Mesendoderm (in vitro differentiated cells): ENCODE measurements around the gene HTR2A. TPM values are rescaled to one million over a fixed set of nuclear protein-coding genes. Genes with fewer than 3 reads are reported as not detected.
A peak's percentile ranks its signal among the peaks of the same experiment; 100 is the strongest.

ENCODE experiments used
- DNase-seq: peaks from one replicate; pipeline ENCODE4 v3.0.0; 2013
- H2AK5ac ChIP-seq: 2 replicates; pipeline ENCODE4 v1.6.1; 2013; ENCODE audit warnings: low read length, inconsistent platforms
- H2BK120ac ChIP-seq: 2 replicates; pipeline ENCODE4 v1.6.1; 2013; ENCODE audit warnings: low read depth, mild to moderate bottlenecking, low read length, moderate library complexity, mixed read lengths
- H2BK15ac ChIP-seq: replicated peaks from 2 replicates; pipeline ENCODE4 v1.6.1; 2013; ENCODE audit warnings: low read depth, mild to moderate bottlenecking, moderate library complexity
- H2BK5ac ChIP-seq: 2 replicates; pipeline ENCODE4 v1.6.1; 2013; ENCODE audit warnings: low read length, inconsistent platforms
- H3K18ac ChIP-seq: 2 replicates; pipeline ENCODE4 v1.6.1; 2013; ENCODE audit warnings: mild to moderate bottlenecking, low read length, mixed read lengths
- H3K23ac ChIP-seq: one replicate; pipeline ENCODE4 v1.6.1; 2013; ENCODE audit warnings: low read length
- H3K27ac ChIP-seq: 2 replicates; pipeline ENCODE4 v1.5.1; 2013; ENCODE audit warnings: low read depth, mild to moderate bottlenecking, inconsistent platforms, low read length, moderate library complexity
- H3K27me3 ChIP-seq: 2 replicates; pipeline ENCODE4 v1.6.1; 2013; ENCODE audit warnings: low read length, control low read depth, mild to moderate bottlenecking, inconsistent platforms; ENCODE audit not compliant: insufficient read depth, poor library complexity
- H3K36me3 ChIP-seq: 2 replicates; pipeline ENCODE4 v1.6.1; 2013; ENCODE audit warnings: low read length, inconsistent platforms; ENCODE audit not compliant: control insufficient read depth, insufficient read depth
- H3K4ac ChIP-seq: one replicate; pipeline ENCODE4 v1.6.1; 2013; ENCODE audit warnings: low read depth, mild to moderate bottlenecking, low read length, moderate library complexity
- H3K4me1 ChIP-seq: 2 replicates; pipeline ENCODE4 v1.6.1; 2013; ENCODE audit warnings: low read depth, low read length, inconsistent platforms; ENCODE audit not compliant: control insufficient read depth
- H3K4me2 ChIP-seq: 2 replicates; pipeline ENCODE4 v1.6.1; 2013; ENCODE audit warnings: low read length
- H3K4me3 ChIP-seq: 2 replicates; pipeline ENCODE4 v1.5.1; 2013; ENCODE audit warnings: mild to moderate bottlenecking, low read length
- H3K56ac ChIP-seq: one replicate; pipeline ENCODE4 v1.6.1; 2013; ENCODE audit warnings: low read length
- H3K79me1 ChIP-seq: 2 replicates; pipeline ENCODE4 v1.6.1; 2013; ENCODE audit warnings: low read length, inconsistent platforms
- H3K79me2 ChIP-seq: 2 replicates; pipeline ENCODE4 v1.6.1; 2013; ENCODE audit warnings: mild to moderate bottlenecking, low read length; ENCODE audit not compliant: control insufficient read depth, insufficient read depth
- H3K9ac ChIP-seq: 2 replicates; pipeline ENCODE4 v1.6.1; 2013; ENCODE audit warnings: low read length, inconsistent platforms
- H4K5ac ChIP-seq: one replicate; pipeline ENCODE4 v1.6.1; 2013; ENCODE audit warnings: low read length
- H4K8ac ChIP-seq: one replicate; pipeline ENCODE4 v1.6.1; 2013; ENCODE audit warnings: low read depth, mild to moderate bottlenecking, control low read depth, low read length, moderate library complexity
- WGBS: extraction: QIAGEN DNeasy Blood & Tissue Kit; methylation state at CpG from one replicate; pipeline ENCODE4 v1.1.7; 2013; ENCODE audit warnings: low lambda C conversion rate, missing lambda C conversion rate; ENCODE audit not compliant: insufficient coverage; ENCODE audit errors: extremely low coverage; 5-methylcytosine and 5-hydroxymethylcytosine counted together
- polyA plus RNA-seq, 2 experiments: library from polyadenylated mRNA; stranded (reverse); fragments of 200-250 nt; gene quantifications; one replicate each; pipeline ENCODE4 v1.2.3, GENCODE V29; 2013

The HTR2A gene
- polyA plus RNA-seq (2013, experiment 1 of 2), result not detected
- not detected for polyA plus RNA-seq (2013, experiment 2 of 2)

DNA sequence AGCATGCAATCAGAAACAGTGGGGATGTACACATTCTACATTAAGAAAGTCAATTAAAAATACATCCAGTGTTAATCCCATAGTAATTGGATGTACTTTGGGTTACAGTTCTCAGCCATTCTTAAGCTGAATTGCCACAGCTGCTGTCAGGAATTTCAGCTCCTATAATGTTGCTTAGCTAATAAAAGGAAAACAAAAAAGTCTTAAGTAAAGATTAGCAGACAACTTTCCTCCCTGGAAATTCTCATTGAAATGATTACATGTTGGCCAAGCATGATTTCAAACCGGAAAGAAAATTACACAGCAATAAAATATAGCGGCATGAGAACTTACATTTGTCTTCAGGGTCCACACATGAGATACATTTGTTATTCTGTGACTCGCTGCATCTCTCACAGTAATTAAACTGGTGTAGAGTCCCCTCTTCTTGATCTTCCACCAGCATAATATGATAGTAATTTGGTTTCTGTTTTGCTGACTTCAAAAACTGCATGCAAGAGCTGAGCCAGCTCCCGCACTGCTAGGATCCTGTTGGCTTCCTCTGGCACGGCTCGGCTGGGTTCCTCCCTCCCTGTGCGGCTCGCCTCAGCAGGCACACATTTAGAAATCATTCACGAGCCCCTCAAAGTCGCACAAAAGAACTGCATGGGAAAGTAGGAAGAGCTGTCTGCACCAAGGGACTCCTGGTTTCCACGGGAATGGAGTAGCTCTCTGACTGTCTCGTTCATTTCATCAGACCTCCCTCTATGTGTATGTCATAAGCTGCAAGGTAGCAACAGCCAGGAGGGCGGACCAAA lies at the start of gene HTR2A:
Gene HTR2A (minus strand): TSS at position 713 of the 797 bp plus-strand sequence. CDS start 1,147 bp downstream, outside the sequence.
- no peak within 1 kb of the TSS for H2BK5ac ChIP-seq
- no peaks in the 10 kb centered on the region for H3K79me1 ChIP-seq
- no peak within 1 kb of the TSS for H3K23ac ChIP-seq
- H3K27ac ChIP-seq, result no peak within 1 kb of the TSS
- no peak within 1 kb of the TSS for H2AK5ac ChIP-seq
- no peaks in the 10 kb centered on the region for H3K36me3 ChIP-seq
- H2BK15ac ChIP-seq, result no peak within 1 kb of the TSS
- no peak within 1 kb of the TSS for H3K4ac ChIP-seq
- no peak within 1 kb of the TSS for H3K56ac ChIP-seq
- H4K8ac ChIP-seq, result no peak within 1 kb of the TSS
- no peak within 1 kb of the TSS for H3K9ac ChIP-seq
- no peak within 1 kb of the TSS for H3K4me2 ChIP-seq
- H3K4me1 ChIP-seq, result peaks cover 3% of the 10 kb centered on the region
- H2BK120ac ChIP-seq, result no peak within 1 kb of the TSS
- H4K5ac ChIP-seq, result no peak within 1 kb of the TSS
- no peaks in the 10 kb centered on the region for H3K27me3 ChIP-seq
- DNase-seq, result no peak
- no peaks in the 10 kb centered on the region for H3K79me2 ChIP-seq
- H3K4me3 ChIP-seq, result no peak within 1 kb of the TSS
- no peak within 1 kb of the TSS for H3K18ac ChIP-seq
- no CpG with 5 or more reads among the region's 13 CpGs for WGBS

DNA sequence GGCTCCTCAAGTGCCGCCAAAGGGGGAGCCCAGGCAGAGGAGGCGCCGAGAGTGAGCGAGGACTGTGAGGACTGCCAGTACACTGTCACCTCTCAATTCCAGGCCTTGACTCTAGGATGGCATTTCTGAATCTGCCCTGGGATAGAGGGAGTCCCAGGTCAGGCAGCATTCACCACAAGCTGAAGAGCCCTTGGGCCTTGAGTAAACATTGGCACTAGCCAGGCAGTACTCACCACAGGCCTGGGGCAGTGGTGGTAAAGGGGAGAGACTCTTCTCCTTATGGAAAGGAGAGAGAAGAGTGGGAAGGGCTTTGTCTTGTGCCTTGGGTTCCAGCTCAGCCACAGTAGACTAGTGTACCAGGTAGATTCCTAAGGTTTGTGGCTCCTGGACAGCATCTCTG lies 39.7 kb upstream of the HTR2A start:
- no CpG with 5 or more reads among the region's 4 CpGs for WGBS
- Histone ChIP-seq H3K27ac (no peak overlapping the region), H3K56ac (no peak overlapping the region), H3K27me3 (no peaks in the 10 kb centered on the region), H3K23ac (no peak overlapping the region), H4K5ac (no peak overlapping the region), H2BK15ac (no peak overlapping the region), H3K4me2 (no peak overlapping the region), H3K79me1 (no peaks in the 10 kb centered on the region), H4K8ac (no peak overlapping the region), H3K36me3 (no peaks in the 10 kb centered on the region), H3K4me1 (no peaks in the 10 kb centered on the region), H3K4me3 (no peak overlapping the region), H2BK5ac (no peak overlapping the region), H3K79me2 (no peaks in the 10 kb centered on the region), H3K4ac (no peak overlapping the region), H2BK120ac (no peak overlapping the region), H3K9ac (no peak overlapping the region), H2AK5ac (no peak overlapping the region), H3K18ac (no peak overlapping the region)
- no peak for DNase-seq

DNA sequence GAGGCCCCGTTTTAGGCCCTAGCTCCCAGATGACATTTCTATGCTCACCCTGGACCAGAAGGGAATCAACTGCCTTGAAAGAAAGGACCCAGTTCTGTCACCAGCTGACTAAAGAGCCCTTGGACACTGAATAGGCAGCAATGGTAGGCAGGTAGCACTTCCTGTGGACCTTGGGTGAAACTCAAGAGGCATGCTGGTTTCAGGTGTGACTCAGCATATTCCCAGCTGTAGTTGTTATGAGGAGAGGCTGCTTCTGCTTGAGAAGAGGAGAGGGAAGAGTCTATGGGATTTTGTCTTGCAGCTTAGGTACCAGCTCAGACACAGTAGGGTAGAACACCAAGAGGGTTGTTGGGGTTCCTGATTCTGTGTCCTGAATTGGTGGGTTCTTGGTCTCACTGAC lies 37.9 kb upstream of the HTR2A start:
- no peak overlapping the region for H3K23ac ChIP-seq
- H3K4me2 ChIP-seq, result no peak overlapping the region
- H3K27me3 ChIP-seq, result no peaks in the 10 kb centered on the region
- H3K4ac ChIP-seq, result no peak overlapping the region
- no peak overlapping the region for H3K56ac ChIP-seq
- H3K9ac ChIP-seq, result no peak overlapping the region
- no peaks in the 10 kb centered on the region for H3K79me2 ChIP-seq
- no peak overlapping the region for H3K4me3 ChIP-seq
- H3K36me3 ChIP-seq, result no peaks in the 10 kb centered on the region
- no peak overlapping the region for H4K5ac ChIP-seq
- H3K18ac ChIP-seq, result no peak overlapping the region
- H4K8ac ChIP-seq, result no peak overlapping the region
- H2AK5ac ChIP-seq, result no peak overlapping the region
- H3K27ac ChIP-seq, result no peak overlapping the region
- DNase-seq, result peak; percentile 8
- H2BK5ac ChIP-seq, result no peak overlapping the region
- no peaks in the 10 kb centered on the region for H3K79me1 ChIP-seq
- WGBS, result no CpG with 5 or more reads among the region's 1 CpG
- no peak overlapping the region for H2BK120ac ChIP-seq
- no peaks in the 10 kb centered on the region for H3K4me1 ChIP-seq
- no peak overlapping the region for H2BK15ac ChIP-seq

DNA sequence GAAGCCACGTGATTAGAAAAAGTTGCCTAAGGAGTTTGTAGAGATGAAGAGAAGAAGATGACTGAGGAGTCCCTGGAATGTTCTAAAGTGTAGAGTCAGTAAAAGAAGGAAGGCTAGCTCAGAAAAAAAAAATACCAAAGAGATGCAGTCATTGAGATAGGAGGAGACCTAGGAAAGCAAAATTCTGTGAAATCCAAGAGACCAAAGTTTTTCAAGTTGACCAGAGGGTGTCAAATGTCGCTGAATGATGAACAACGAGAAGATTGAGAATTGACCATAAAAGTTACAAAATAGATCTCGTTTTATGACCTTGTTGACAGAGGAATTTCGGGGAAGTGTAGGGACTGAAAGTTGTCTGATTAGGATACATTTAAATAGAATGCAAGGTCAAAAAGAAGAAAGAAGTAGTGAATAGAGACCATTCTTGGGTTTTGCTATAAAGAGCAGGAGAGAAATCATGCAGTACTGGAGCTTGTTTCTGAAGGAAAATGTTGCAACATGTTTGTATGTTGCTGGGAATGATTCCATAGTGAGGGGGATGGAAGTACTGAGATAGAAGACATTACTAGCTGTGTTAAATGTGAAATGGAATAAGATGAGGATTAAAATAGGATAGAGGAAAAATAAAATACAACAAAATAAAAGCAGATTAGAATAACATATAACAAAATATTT lies 30.2 kb upstream of the HTR2A start:
- Histone ChIP-seq H3K4me3 (no peak overlapping the region), H3K79me1 (no peaks in the 10 kb centered on the region), H3K27ac (no peak overlapping the region), H3K4me2 (no peak overlapping the region), H3K36me3 (no peaks in the 10 kb centered on the region), H4K5ac (no peak overlapping the region), H2BK15ac (no peak overlapping the region), H3K4me1 (no peaks in the 10 kb centered on the region), H3K79me2 (no peaks in the 10 kb centered on the region), H2BK120ac (no peak overlapping the region), H3K9ac (no peak overlapping the region), H4K8ac (no peak overlapping the region), H3K27me3 (no peaks in the 10 kb centered on the region), H3K4ac (no peak overlapping the region), H2AK5ac (no peak overlapping the region), H3K56ac (no peak overlapping the region), H2BK5ac (no peak overlapping the region), H3K18ac (no peak overlapping the region), H3K23ac (no peak overlapping the region)
- DNase-seq, result peak; percentile 69
- WGBS, result 100% methylated on average over 1 of the region's 5 CpGs

DNA sequence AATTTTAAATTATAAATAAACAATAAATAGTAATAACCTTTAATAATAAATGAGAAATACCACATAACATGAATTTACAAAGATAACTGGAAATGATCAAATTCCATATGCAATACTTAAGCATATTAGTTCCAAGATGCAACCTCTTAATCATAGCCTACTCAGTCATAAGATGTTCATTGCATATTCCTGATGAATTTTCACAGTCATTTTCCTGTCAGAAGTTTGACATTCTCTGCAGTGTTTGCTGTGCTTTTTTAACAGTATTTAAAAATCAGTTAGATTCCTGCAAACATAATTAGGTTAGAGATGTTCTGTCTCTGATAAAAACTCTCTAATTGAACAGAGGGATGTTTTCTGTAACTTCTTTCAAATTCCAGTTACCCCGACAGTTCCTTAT lies 28.6 kb upstream of the HTR2A start:
- Histone ChIP-seq H3K79me1 (no peaks in the 10 kb centered on the region), H3K23ac (no peak overlapping the region), H3K4me3 (no peak overlapping the region), H3K36me3 (no peaks in the 10 kb centered on the region), H3K4me1 (no peaks in the 10 kb centered on the region), H2AK5ac (no peak overlapping the region), H2BK15ac (no peak overlapping the region), H2BK120ac (no peak overlapping the region), H2BK5ac (no peak overlapping the region), H3K27ac (no peak overlapping the region), H3K18ac (no peak overlapping the region), H4K5ac (no peak overlapping the region), H3K4ac (no peak overlapping the region), H3K9ac (no peak overlapping the region), H3K79me2 (no peaks in the 10 kb centered on the region), H3K27me3 (no peaks in the 10 kb centered on the region), H4K8ac (no peak overlapping the region), H3K56ac (no peak overlapping the region), H3K4me2 (no peak overlapping the region)
- no CpG with 5 or more reads among the region's 1 CpG for WGBS
- no peak for DNase-seq
